Activated CD4-positive, alpha-beta T cell treated with anti-CD3 and anti-CD28 coated beads for 36 hours (primary cell): Measurements from ENCODE around the gene TIMP4. TPM values are rescaled to one million over a fixed set of nuclear protein-coding genes. Genes with fewer than 3 reads are reported as not detected.

Experiments
- ATAC-seq: fragments of 200-7000 bp; cut with Tn5 transposase; one replicate; pipeline ENCODE4 v1.10.0; 2021; ENCODE audit warnings: mild to moderate bottlenecking, moderate library complexity
- CTCF ChIA-PET: fragments of 350-600 bp; sonication (Branson Sonifier 250); formaldehyde crosslinking; loops from one replicate; lab custom pipeline; 2021; ENCODE audit warnings: antibody characterized with exemption; lab: Charles Lee
- POLR2A ChIA-PET: fragments of 350-600 bp; sonication (Branson Sonifier 250); formaldehyde crosslinking; loops from one replicate; lab custom pipeline; 2021; ENCODE audit warnings: antibody characterized with exemption, inconsistent platforms; lab: Charles Lee
- DNase-seq: peaks from one replicate; pipeline ENCODE4 v3.0.0-alpha.2; 2020
- H3K27ac Mint-ChIP-seq: one replicate; pipeline ENCODE4 v1.8.0; 2021; ENCODE audit warnings: mixed read lengths
- H3K27me3 Mint-ChIP-seq: one replicate; pipeline ENCODE4 v1.8.0; 2021; ENCODE audit warnings: mixed read lengths
- H3K36me3 Mint-ChIP-seq: one replicate; pipeline ENCODE4 v1.8.0; 2021; ENCODE audit warnings: low read depth, mixed read lengths
- H3K4me1 Mint-ChIP-seq: one replicate; pipeline ENCODE4 v1.8.0; 2021; ENCODE audit warnings: mixed read lengths
- H3K4me3 Mint-ChIP-seq: one replicate; pipeline ENCODE4 v1.8.0; 2021; ENCODE audit warnings: mild to moderate bottlenecking, moderate library complexity, mixed read lengths
- H3K9me3 Mint-ChIP-seq: one replicate; pipeline ENCODE4 v1.8.0; 2021; ENCODE audit warnings: low read depth, mixed read lengths
- intact Hi-C, 2 experiments: fragments of 100-400 bp; cut with DNase I in 1 of 2; cut with micrococcal nuclease in 1 of 2; formaldehyde crosslinking; loops; one replicate each; pipeline versions ENCODE4 v1.14.2 to v1.15.1; 2022 to 2024; cut with DNase I, micrococcal nuclease
- total RNA-seq, 2 experiments: library from RNA; stranded (reverse); gene quantifications; one replicate each; pipeline ENCODE4 v1.2.3, GENCODE V29; 2021

The TIMP4 gene
- total RNA-seq, 2 experiments from 2014 or later = 0.11 to 0.34 TPM

DNA sequence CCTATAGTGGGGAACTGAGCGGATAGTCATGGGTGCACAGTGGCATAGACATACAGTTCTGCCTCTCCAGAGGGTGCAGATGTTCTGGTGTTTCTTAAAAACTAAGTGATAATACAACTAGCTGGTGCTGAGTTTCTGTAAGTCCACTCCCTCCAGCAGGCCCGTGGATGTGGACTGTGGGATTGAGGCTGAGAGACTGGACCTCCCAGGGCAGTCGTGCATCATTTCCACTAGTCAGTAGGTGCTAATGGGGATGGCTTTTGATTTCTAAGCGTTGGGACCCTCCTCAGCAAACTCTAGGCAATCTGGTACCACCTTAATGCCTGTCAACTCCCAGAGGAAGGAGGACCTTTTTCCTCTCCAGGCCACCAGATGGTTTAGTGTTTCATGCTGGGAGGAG is 27.3 kb upstream of the TIMP4 start:
- Mint-ChIP-seq H3K4me3 (no peak overlapping the region), H3K4me1 (peaks cover 46% of the 10 kb centered on the region), H3K27ac (no peak overlapping the region), H3K36me3 (no peaks in the 10 kb centered on the region), H3K9me3 (no peaks in the 10 kb centered on the region), H3K27me3 (peaks cover 2% of the 10 kb centered on the region)
- ATAC-seq (no peak), DNase-seq (no peak)
- intact Hi-C loops = loop anchor here in 1 of 2 experiments (2.0 to 5.0 kb wide), 2 partner anchors 285 to 476 kb away; partner anchors contain the start of gene RAF1
- ChIA-PET CTCF (interaction anchor here (0.7 kb wide), 1 partner anchor 1343 kb away, joined by 4 read pairs; no protein-coding TSS in a partner anchor), POLR2A (no interaction called here)

DNA sequence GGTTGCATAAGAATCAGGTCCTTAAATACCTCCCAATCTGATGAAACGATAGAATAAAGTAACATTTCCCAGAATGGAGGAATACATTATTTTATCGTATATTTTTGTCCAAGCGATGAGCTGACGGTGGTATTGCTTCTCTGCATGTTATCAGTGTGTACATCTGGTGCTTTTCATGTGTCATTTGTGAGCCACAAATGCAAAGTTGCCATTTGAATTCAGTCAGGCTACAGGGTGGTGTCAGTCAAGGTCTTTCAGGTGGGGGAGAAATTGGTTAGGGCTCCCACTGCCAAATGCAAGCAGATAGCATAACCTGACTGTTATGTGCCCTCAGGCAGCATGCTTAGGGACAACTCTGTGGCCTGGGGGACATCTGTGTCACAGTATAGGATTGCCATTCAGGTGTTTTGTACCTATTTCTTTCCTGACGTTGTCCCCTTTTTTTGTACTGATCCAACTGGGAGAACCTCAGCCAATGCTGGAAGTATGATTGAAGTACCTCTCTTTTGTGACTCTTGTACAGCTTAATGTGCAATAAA is 26.5 kb upstream of the TIMP4 start:
- ChIA-PET CTCF (interaction anchor here (0.5 kb wide), 1 partner anchor 48 kb away, joined by 3 read pairs; no protein-coding TSS in a partner anchor), POLR2A (no interaction called here)
- Mint-ChIP-seq H3K27ac (no peak overlapping the region), H3K4me1 (peaks cover 47% of the 10 kb centered on the region), H3K27me3 (peaks cover 2% of the 10 kb centered on the region), H3K9me3 (no peaks in the 10 kb centered on the region), H3K36me3 (no peaks in the 10 kb centered on the region), H3K4me3 (no peak overlapping the region)
- ATAC-seq (no peak), DNase-seq (no peak)
- intact Hi-C loops = loop anchor here in 1 of 2 experiments (5.0 kb wide), 1 partner anchor 477 kb away; the partner anchor contains the start of gene RAF1

DNA sequence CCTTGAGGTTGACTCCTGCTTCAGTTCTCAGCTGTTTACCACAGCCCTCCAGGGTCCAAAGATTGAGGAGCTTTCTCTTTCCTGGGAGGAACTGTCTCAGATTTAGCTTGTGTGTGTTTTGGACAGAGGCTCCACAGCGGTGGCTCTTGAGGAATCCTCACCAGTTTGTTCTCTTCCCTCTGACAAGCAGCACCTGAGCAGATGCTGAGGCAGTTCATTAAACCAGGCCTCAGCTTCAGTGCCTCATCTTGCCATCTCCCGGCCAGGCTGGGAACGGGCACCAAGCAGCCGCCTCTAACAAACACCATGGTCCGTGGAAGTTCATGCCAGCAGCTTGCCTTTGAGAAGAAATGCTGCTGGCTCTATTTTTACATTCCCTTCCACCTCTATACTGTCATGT is 25.8 kb upstream of the TIMP4 start:
- no peaks in the 10 kb centered on the region for H3K9me3 Mint-ChIP-seq
- no peak overlapping the region for H3K27ac Mint-ChIP-seq
- H3K36me3 Mint-ChIP-seq = no peaks in the 10 kb centered on the region
- H3K4me3 Mint-ChIP-seq = no peak overlapping the region
- no peak for DNase-seq
- CTCF ChIA-PET = interaction anchor here (0.5 to 1.4 kb wide), 4 partner anchors 8 to 52 kb away, joined by 3 to 5 read pairs (median 4); no protein-coding TSS in a partner anchor
- H3K4me1 Mint-ChIP-seq = peaks cover 48% of the 10 kb centered on the region
- intact Hi-C loops = no loop called here
- ATAC-seq = no peak
- H3K27me3 Mint-ChIP-seq = peaks cover 2% of the 10 kb centered on the region
- POLR2A ChIA-PET = no interaction called here

DNA sequence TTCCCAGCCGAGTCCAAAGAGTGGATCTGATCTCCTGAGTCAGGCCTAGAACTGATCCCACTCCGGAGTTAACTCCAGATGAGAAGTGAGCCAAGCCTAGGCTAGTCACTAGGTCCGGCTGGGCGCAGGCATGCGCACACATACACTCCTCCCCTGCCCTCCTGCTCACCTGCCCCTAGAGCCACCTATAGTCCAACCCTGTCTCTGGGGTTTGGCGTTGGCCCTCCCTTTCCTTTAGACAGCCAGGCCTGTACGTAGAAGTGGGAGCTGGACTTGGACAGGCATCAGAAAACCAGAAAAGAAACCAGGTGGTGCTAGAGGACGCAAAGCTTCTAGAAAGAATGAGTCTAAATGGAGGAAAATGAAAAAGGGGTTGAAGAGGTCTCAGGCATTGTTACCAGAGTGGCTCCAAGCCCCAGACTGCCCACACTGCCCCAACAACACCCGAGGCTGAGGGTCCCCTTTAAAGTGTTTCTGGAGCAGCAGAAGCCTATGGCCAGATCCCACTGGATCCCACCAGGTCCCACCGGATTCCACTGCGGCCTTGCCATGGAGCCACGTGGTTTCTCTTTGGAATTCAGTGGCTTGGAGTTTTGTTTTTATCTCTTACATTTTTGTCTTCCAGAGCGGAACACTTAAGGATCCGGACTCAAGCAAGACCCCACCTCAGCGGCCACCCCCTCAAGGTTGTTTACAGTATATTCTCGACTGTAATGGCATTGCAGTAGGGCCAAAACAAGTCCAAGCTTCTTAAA is 24.2 kb upstream of the TIMP4 start:
- Mint-ChIP-seq H3K9me3 (no peaks in the 10 kb centered on the region), H3K36me3 (no peaks in the 10 kb centered on the region), H3K27ac (no peak overlapping the region), H3K4me1 (peaks cover 47% of the 10 kb centered on the region), H3K27me3 (peaks cover 2% of the 10 kb centered on the region), H3K4me3 (no peak overlapping the region)
- intact Hi-C loops = no loop called here
- DNase-seq = no peak
- POLR2A ChIA-PET = no interaction called here
- no peak for ATAC-seq
- CTCF ChIA-PET = interaction anchor here (0.6 to 1.5 kb wide), 2 partner anchors 48 to 87 kb away, joined by 3 to 7 read pairs; no protein-coding TSS in a partner anchor

DNA sequence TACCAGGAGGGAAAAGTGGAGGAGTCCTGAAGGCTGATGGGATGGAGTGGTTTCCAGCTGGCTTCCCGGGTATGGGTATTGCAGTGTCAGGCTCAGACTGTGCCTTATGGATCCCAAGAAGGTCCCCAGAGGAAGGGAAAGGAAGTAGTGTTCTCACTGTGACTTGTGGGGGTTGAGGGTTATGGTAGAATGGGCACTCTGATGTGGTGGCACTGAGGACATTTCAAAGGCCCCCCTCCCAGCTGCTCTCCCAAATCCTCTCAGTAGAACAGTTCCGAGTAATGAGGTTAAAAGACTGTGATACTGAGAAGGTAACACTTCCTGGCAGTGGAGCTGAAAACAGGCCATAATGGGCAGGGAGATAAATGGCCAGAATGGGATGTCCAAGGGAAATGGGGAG is 23.1 kb upstream of the TIMP4 start:
- ATAC-seq = no peak
- ChIA-PET CTCF (no interaction called here), POLR2A (no interaction called here)
- Mint-ChIP-seq H3K4me3 (no peak overlapping the region), H3K36me3 (no peaks in the 10 kb centered on the region), H3K9me3 (no peaks in the 10 kb centered on the region), H3K27me3 (peaks cover 6% of the 10 kb centered on the region), H3K27ac (peak overlapping the region; percentile 21), H3K4me1 (peaks cover 37% of the 10 kb centered on the region)
- no peak for DNase-seq
- intact Hi-C loops = no loop called here

DNA sequence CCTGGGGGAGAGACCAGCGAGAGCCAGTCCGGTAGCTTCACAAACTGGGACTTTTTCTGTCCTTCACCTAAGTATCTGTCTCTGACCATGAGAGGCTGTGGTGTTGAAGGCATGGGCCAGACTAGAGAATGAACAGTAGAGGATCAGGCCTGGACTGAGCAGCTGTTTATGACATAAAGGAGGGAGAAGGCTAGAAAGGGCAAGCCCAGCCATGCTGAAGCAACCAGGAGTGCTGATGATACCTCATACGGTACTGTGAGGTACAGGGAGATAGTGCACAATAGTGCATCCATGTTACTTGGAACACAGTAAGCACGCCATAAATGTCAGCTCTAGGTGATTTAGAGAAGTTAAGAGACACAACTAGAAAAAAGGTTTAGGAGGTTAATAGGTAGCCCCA is 22.6 kb upstream of the TIMP4 start:
- DNase-seq = no peak
- no peak overlapping the region for H3K27ac Mint-ChIP-seq
- H3K4me1 Mint-ChIP-seq = peaks cover 33% of the 10 kb centered on the region
- no peaks in the 10 kb centered on the region for H3K36me3 Mint-ChIP-seq
- CTCF ChIA-PET = interaction anchor here (0.7 to 6.9 kb wide), 3 partner anchors 11 to 539 kb away, joined by 4 to 81 read pairs (median 4); no protein-coding TSS in a partner anchor
- H3K4me3 Mint-ChIP-seq = no peak overlapping the region
- POLR2A ChIA-PET = no interaction called here
- H3K9me3 Mint-ChIP-seq = no peaks in the 10 kb centered on the region
- H3K27me3 Mint-ChIP-seq = peaks cover 6% of the 10 kb centered on the region
- intact Hi-C loops = no loop called here
- no peak for ATAC-seq

DNA sequence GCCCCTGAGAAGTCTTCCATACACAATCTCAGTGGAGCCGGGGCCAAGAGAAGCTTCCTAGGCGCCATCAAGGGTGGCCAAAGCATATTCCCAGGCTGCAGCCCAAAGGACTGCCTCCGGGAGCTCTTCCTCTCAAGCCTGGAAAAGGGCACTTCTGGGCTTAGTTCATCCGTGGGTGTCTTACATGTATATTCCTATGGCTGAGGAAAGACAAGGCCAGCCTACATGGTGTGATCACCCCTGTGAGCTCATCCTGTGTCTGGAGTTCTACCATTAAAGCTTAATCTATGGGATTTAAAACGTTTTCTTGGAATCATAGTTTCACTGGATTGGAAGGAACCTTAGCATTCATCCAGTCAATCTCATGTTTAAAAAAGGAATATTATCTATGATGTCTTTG is 21.9 kb upstream of the TIMP4 start:
- POLR2A ChIA-PET = no interaction called here
- H3K4me1 Mint-ChIP-seq = peaks cover 33% of the 10 kb centered on the region
- peaks cover 6% of the 10 kb centered on the region for H3K27me3 Mint-ChIP-seq
- CTCF ChIA-PET = interaction anchor here (0.7 to 6.9 kb wide), 4 partner anchors 10 to 540 kb away, joined by 3 to 81 read pairs (median 4); no protein-coding TSS in a partner anchor
- H3K36me3 Mint-ChIP-seq = no peaks in the 10 kb centered on the region
- intact Hi-C loops = no loop called here
- no peaks in the 10 kb centered on the region for H3K9me3 Mint-ChIP-seq
- DNase-seq (no peak), ATAC-seq (no peak)
- peak overlapping the region; percentile 40 for H3K27ac Mint-ChIP-seq
- H3K4me3 Mint-ChIP-seq = no peak overlapping the region

DNA sequence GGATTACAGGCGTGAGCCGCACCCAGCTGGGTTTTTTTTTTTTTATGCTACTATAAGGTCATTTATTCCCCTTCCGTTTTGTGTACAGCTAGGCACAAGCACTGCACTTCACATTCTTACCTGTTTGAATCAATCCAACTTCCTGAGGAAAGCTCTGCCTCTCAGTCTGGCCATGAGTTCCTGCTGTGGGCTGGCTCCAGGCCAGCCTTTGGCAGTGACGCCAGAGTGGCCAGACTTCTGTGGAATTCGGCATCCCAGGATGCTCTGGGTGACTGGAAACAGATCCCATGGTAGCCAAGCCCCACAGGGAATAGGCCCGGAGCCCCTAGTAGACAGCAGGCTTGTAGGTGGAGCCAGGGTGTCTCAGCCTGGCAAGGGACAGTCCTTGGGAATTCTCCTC is 21.5 kb upstream of the TIMP4 start:
- ATAC-seq (no peak), DNase-seq (no peak)
- Mint-ChIP-seq H3K4me1 (peaks cover 32% of the 10 kb centered on the region), H3K36me3 (no peaks in the 10 kb centered on the region), H3K9me3 (no peaks in the 10 kb centered on the region), H3K4me3 (no peak overlapping the region), H3K27me3 (peaks cover 6% of the 10 kb centered on the region), H3K27ac (no peak overlapping the region)
- CTCF ChIA-PET = interaction anchor here (0.7 to 6.9 kb wide), 3 partner anchors 15 to 129 kb away, joined by 3 to 81 read pairs (median 3); no protein-coding TSS in a partner anchor
- intact Hi-C loops = no loop called here
- POLR2A ChIA-PET = interaction anchor here (0.6 kb wide), 1 partner anchor 189 kb away, joined by 3 read pairs; no protein-coding TSS in a partner anchor

DNA sequence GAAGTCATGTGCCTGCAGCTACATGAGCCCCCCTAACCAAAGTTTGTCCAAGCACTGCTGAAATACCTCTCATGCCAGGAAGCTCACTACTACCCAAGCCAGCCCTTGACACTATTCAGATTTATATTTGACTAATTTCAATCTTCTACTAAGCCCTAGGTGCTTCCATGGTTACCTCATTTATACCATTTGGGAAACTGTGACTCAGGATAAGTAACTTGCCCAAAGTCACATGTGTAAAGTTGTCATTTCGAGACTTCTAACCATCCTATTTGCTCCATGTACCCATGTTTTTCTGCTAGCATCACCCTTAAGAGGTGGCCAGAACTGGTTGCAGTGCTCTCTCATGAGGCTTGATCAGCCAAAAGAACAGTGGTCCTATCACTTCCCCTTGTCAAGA is 20.7 kb upstream of the TIMP4 start:
- DNase-seq = peak; percentile 25
- Mint-ChIP-seq H3K27me3 (peaks cover 6% of the 10 kb centered on the region), H3K4me1 (peaks cover 28% of the 10 kb centered on the region), H3K36me3 (no peaks in the 10 kb centered on the region), H3K27ac (no peak overlapping the region), H3K4me3 (no peak overlapping the region), H3K9me3 (no peaks in the 10 kb centered on the region)
- ChIA-PET POLR2A (interaction anchor here (0.5 to 1.1 kb wide), 4 partner anchors 15 to 292 kb away, joined by 3 to 5 read pairs (median 3); no protein-coding TSS in a partner anchor), CTCF (interaction anchor here (0.6 to 6.9 kb wide), 7 partner anchors 9 to 304 kb away, joined by 3 to 81 read pairs (median 3); no protein-coding TSS in a partner anchor)
- intact Hi-C loops = loop anchor here in 1 of 2 experiments (1.0 kb wide), 2 partner anchors 14 to 292 kb away; no protein-coding TSS in a partner anchor
- ATAC-seq = peak; percentile 92

DNA sequence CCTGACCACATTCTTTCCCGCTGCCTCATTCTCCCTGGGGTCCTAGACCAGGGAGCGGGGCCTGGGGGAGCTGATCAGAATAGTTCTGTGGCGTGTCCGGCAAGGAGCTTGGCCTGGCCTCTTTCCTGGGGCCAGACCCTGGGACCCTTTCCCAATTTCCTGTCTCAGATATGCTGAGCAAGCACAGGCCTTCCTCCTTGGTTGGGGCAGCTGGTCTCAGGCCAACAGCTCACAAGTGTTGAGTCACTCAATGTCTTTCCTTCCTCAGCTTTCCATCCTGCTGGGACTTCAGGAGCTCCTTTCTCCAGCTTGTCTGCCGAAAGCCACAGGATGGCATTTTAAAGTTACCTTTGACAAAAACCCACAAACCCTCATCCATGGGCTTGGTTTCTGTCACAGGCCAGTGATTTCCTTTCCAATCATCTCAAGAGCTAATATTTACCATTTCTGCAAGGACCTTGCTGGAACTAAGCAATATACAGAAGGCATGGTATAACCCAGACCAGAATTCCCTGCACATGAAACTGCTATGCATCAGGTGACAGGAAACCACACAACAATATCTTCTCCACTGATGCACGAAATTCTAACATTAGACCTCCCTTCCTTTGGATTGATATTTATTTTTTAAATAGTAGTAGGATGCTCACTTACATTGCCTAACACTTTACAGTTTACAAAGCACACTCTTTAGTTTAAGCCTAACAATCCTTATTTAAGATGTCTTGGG is 19.5 kb upstream of the TIMP4 start:
- no peak for DNase-seq
- Mint-ChIP-seq H3K27me3 (peaks cover 5% of the 10 kb centered on the region), H3K4me3 (no peak overlapping the region), H3K9me3 (peaks cover 5% of the 10 kb centered on the region), H3K4me1 (peaks cover 19% of the 10 kb centered on the region), H3K36me3 (peaks cover 2% of the 10 kb centered on the region), H3K27ac (no peak overlapping the region)
- no peak for ATAC-seq
- CTCF ChIA-PET = interaction anchor here (1.1 to 6.9 kb wide), 6 partner anchors 18 to 306 kb away, joined by 3 to 81 read pairs (median 8); partner anchors contain the start of gene TSEN2
- POLR2A ChIA-PET = interaction anchor here (0.6 to 1.1 kb wide), 2 partner anchors 16 to 298 kb away, joined by 3 to 4 read pairs; no protein-coding TSS in a partner anchor
- intact Hi-C loops = no loop called here

DNA sequence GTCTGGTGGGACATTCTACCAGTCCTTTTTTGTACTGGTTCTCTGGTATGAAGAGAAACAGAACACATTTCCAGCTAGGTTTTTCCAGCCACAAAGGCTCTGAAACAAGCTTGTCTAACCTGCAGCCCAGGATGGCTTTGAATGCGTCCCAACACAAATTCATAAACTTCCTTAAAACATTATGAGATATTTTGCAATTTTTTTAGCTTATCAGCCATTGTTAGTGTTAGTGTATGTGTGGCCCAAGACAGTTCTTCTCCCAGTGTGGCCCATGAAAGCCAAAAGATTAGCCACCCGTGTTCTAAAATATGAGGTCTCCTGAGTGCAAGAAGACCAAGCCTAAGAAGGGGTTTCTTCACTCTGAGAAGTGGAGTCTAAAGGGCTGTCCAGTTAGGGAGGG is 18.4 kb upstream of the TIMP4 start:
- DNase-seq (no peak), ATAC-seq (no peak)
- intact Hi-C loops = no loop called here
- Mint-ChIP-seq H3K9me3 (peaks cover 12% of the 10 kb centered on the region), H3K27ac (no peak overlapping the region), H3K4me3 (no peak overlapping the region), H3K27me3 (peaks cover 5% of the 10 kb centered on the region), H3K36me3 (peaks cover 4% of the 10 kb centered on the region), H3K4me1 (peaks cover 19% of the 10 kb centered on the region)
- CTCF ChIA-PET = interaction anchor here (0.6 to 6.9 kb wide), 13 partner anchors 10 to 1266 kb away, joined by 3 to 81 read pairs (median 6); partner anchors contain the start of genes TIMP4 and TSEN2
- POLR2A ChIA-PET = no interaction called here
